ENCODE data around the gene TAS1R3. TPM values are rescaled to one million over a fixed set of nuclear protein-coding genes. Genes with fewer than 3 reads are reported as not detected.
"Not testable (repeated sequence)": the region's sequence is repeated elsewhere in the genome, so short reads cannot be mapped to it uniquely, and the experiment has no call there.

Gene TAS1R3
- total RNA-seq, 1 donor from 2014 or later = under 0.01 TPM

GRCh38 chr1:1308756-1309250 lies 22.3 kb upstream of the TAS1R3 start:
- no peak for DNase-seq (ENCODE audit: low read depth in 2 of 2)

- no peak for DNase-seq (ENCODE audit: low read depth in 2 of 2)
These were observed 21.6 kb upstream of the TAS1R3 start for GRCh38 chr1:1309251-1310108.

- DNase-seq (ENCODE audit: low read depth in 2 of 2) = no peak
These were observed 21.0 kb upstream of the TAS1R3 start for GRCh38 chr1:1310109-1310385.

- DNase-seq (ENCODE audit: low read depth in 2 of 2) = no peak
These were observed 20.5 kb upstream of the TAS1R3 start for GRCh38 chr1:1310476-1311053.

GRCh38 chr1:1311107-1312104 lies 19.7 kb upstream of the TAS1R3 start:
- no peak for DNase-seq (ENCODE audit: low read depth in 2 of 2)

GRCh38 chr1:1312450-1313314 lies 18.4 kb upstream of the TAS1R3 start:
- DNase-seq (ENCODE audit: low read depth in 2 of 2) = no peak

GRCh38 chr1:1313500-1314236 lies 17.4 kb upstream of the TAS1R3 start:
- DNase-seq (ENCODE audit: low read depth in 2 of 2) = no peak

GRCh38 chr1:1314237-1314586 lies 16.9 kb upstream of the TAS1R3 start:
- no peak for DNase-seq (ENCODE audit: low read depth in 2 of 2)

GRCh38 chr1:1314678-1315335 lies 16.3 kb upstream of the TAS1R3 start:
- DNase-seq (ENCODE audit: low read depth in 2 of 2) = no peak

GRCh38 chr1:1315435-1315954 lies 15.6 kb upstream of the TAS1R3 start:
- no peak for DNase-seq (ENCODE audit: low read depth in 2 of 2)

GRCh38 chr1:1316199-1316598 lies 14.9 kb upstream of the TAS1R3 start:
- not testable (repeated sequence) for DNase-seq (ENCODE audit: low read depth in 2 of 2)

- DNase-seq (ENCODE audit: low read depth in 2 of 2) = no peak
These were observed 13.7 kb upstream of the TAS1R3 start for GRCh38 chr1:1317420-1317819.

- peak; percentile 33 to 77 for DNase-seq (ENCODE audit: low read depth in 2 of 2)
These were observed 12.9 kb upstream of the TAS1R3 start for GRCh38 chr1:1318131-1318652.

GRCh38 chr1:1318777-1319645 lies 12.1 kb upstream of the TAS1R3 start:
- DNase-seq (ENCODE audit: low read depth in 2 of 2) = no peak

- no peak for DNase-seq (ENCODE audit: low read depth in 2 of 2)
These were observed 11.5 kb upstream of the TAS1R3 start for GRCh38 chr1:1319646-1319941.

- DNase-seq (ENCODE audit: low read depth in 2 of 2) = no peak
These were observed 10.2 kb upstream of the TAS1R3 start for GRCh38 chr1:1320666-1321448.

GRCh38 chr1:1321477-1321876 lies 9.6 kb upstream of the TAS1R3 start:
- no peak for DNase-seq (ENCODE audit: low read depth in 2 of 2)

- DNase-seq (ENCODE audit: low read depth in 2 of 2) = no peak
These were observed 8.7 kb upstream of the TAS1R3 start for GRCh38 chr1:1322418-1322817.

Data from dermis microvascular lymphatic vessel endothelial cell (primary cell).